OCI-LY3 (cell line): ENCODE data around the gene PTHLH.

Experiments used
- H2AFZ ChIP-seq: fragments of 200-600, 300-600 bp; shearing (Covaris generic); 2 replicates; pipeline ENCODE4 v1.6.0; 2014; ENCODE audit warnings: antibody characterized with exemption, low read depth, low read length
- H3K27ac ChIP-seq: fragments of 200-600, 300-600 bp; sonication (generic); 2 replicates; pipeline ENCODE4 v1.5.1; 2014; ENCODE audit warnings: mild to moderate bottlenecking, low read length, moderate library complexity, mixed read lengths
- H3K27me3 ChIP-seq: fragments of 200-600, 300-600 bp; sonication (generic); 2 replicates; pipeline ENCODE4 v1.6.1; 2014; ENCODE audit warnings: low read depth, low read length, mixed read lengths
- H3K36me3 ChIP-seq: fragments of 200-600, 300-600 bp; sonication (generic); replicated peaks from 2 replicates; pipeline ENCODE3; 2014; ENCODE audit warnings: low read depth, low read length, mixed read lengths
- H3K4me1 ChIP-seq: fragments of 300-600, 200-600 bp; sonication (generic); 2 replicates; pipeline ENCODE4 v1.6.1; 2014; ENCODE audit warnings: low read length, mixed read lengths
- H3K4me2 ChIP-seq: fragments of 200-600, 300-600 bp; sonication (generic); 2 replicates; pipeline ENCODE4 v1.6.1; 2014; ENCODE audit warnings: low read length, mixed read lengths
- H3K4me3 ChIP-seq: fragments of 300-600, 200-600 bp; sonication (generic); 2 replicates; pipeline ENCODE4 v1.5.1; 2014; ENCODE audit warnings: antibody characterized with exemption, mild to moderate bottlenecking, low read length, moderate library complexity
- H3K79me2 ChIP-seq: fragments of 300-600, 200-600 bp; shearing (Covaris generic); 2 replicates; pipeline ENCODE4 v1.6.1; 2014; ENCODE audit warnings: mild to moderate bottlenecking, low read length, mixed read lengths
- H3K9ac ChIP-seq: fragments of 300-600, 200-600 bp; shearing (Covaris generic); 2 replicates; pipeline ENCODE4 v1.6.0; 2014; ENCODE audit warnings: mild to moderate bottlenecking, low read length, moderate library complexity
- H3K9me3 ChIP-seq: fragments of 200-600, 300-600 bp; shearing (Covaris generic); 2 replicates; pipeline ENCODE4 v1.6.1; 2014; ENCODE audit warnings: low read length, mixed read lengths; ENCODE audit not compliant: insufficient read depth
- H4K20me1 ChIP-seq: fragments of 200-600, 300-600 bp; sonication (generic); 2 replicates; pipeline ENCODE4 v1.6.1; 2016; ENCODE audit warnings: low read length, mixed read lengths; ENCODE audit not compliant: insufficient read depth
- CTCF ChIP-seq: fragments of 200-600, 300-600 bp; sonication (generic); IDR thresholded peaks from 2 replicates; pipeline ENCODE4 v1.5.1; 2014; ENCODE audit warnings: antibody characterized with exemption, low read length, low read depth
- EZH2phosphoT487 ChIP-seq: fragments of 200-600 bp; shearing (Covaris generic); IDR thresholded peaks from 2 replicates; pipeline ENCODE4 v1.6.1; 2018; ENCODE audit warnings: antibody characterized with exemption, mixed run types, low read depth

PTHLH gene

GRCh38 chr12:27957366-27957765 is 15.2 kb downstream of the PTHLH start:
- no peak overlapping the region for H3K4me3 ChIP-seq
- H3K36me3 ChIP-seq, result no peaks in the 10 kb centered on the region
- no peak overlapping the region for H3K9ac ChIP-seq
- H3K4me1 ChIP-seq, result no peaks in the 10 kb centered on the region
- H3K79me2 ChIP-seq, result no peaks in the 10 kb centered on the region
- H4K20me1 ChIP-seq, result no peaks in the 10 kb centered on the region
- H3K27ac ChIP-seq, result no peak overlapping the region
- no peak overlapping the region for H3K4me2 ChIP-seq
- TF ChIP-seq CTCF (no peak), EZH2phosphoT487 (no peak)
- H3K9me3 ChIP-seq, result no peaks in the 10 kb centered on the region
- H2AFZ ChIP-seq, result no peak overlapping the region
- no peaks in the 10 kb centered on the region for H3K27me3 ChIP-seq

DNA sequence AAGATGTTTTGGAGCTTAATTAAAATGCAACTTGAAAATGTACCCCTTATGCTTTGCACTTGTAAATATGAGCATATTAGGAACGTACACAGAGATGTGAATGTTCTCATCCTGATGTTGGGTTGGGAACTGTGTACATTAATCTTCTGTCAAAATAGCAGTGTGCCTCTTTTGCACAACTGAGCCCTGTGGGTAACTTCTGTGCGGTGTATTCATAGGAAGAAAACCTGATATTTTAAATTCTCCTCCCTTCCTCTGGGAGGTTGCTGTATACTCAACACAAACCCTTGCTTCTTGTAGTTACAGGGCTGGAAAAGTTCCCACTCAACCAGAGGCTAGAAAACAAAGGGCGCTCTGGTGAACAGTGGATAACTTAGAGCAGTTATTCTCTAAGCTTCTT is 18.7 kb downstream of the PTHLH start:
- no peak overlapping the region for H3K27ac ChIP-seq
- H3K4me2 ChIP-seq, result no peak overlapping the region
- H2AFZ ChIP-seq, result no peak overlapping the region
- H3K79me2 ChIP-seq, result no peaks in the 10 kb centered on the region
- H4K20me1 ChIP-seq, result no peaks in the 10 kb centered on the region
- no peaks in the 10 kb centered on the region for H3K4me1 ChIP-seq
- no peaks in the 10 kb centered on the region for H3K27me3 ChIP-seq
- H3K9ac ChIP-seq, result no peak overlapping the region
- no peaks in the 10 kb centered on the region for H3K9me3 ChIP-seq
- TF ChIP-seq CTCF (no peak), EZH2phosphoT487 (no peak)
- no peaks in the 10 kb centered on the region for H3K36me3 ChIP-seq
- no peak overlapping the region for H3K4me3 ChIP-seq

DNA sequence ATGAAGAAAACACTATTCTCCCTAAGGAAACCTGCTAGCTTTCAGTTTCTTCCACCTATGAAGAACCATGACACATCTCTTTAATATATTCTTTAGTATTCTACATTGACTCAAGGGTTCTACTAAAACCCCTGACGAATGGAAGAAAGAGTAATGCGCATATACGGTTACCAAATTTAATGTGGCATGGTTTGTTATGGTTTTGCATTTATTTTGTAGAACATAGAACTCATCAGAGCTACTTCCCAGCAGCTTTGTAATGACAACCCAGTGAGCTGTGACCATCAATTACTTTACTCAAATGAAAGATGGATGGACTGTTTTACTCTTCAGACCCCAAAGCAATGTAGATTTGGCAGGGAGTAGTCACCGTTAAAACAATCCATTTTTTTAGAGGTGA is 19.2 kb downstream of the PTHLH start:
- TF ChIP-seq CTCF (no peak), EZH2phosphoT487 (no peak)

DNA sequence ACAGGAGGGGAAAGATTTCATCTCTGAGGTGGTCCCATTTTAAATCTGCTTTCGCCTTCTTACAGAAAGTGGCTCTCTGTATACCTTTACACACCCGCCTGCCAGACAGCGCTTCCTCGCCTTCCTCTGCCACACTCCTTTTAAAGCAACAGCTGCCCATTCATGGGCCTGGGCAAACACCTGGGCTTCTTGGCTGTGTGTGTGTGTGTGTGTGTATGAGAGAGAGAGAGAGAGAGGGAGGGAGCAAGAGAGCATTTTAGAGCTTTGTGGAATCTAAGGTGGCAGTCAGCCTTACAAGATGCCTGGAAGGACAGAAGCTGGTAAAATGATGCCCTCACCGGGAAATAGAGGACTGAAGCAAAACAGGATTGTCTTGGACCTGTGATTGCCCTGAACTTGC is 20.0 kb downstream of the PTHLH start:
- Histone ChIP-seq H3K79me2 (no peaks in the 10 kb centered on the region), H3K36me3 (no peaks in the 10 kb centered on the region), H3K4me3 (no peak overlapping the region), H2AFZ (no peak overlapping the region), H3K27ac (no peak overlapping the region), H3K4me2 (no peak overlapping the region), H3K9me3 (no peaks in the 10 kb centered on the region), H4K20me1 (no peaks in the 10 kb centered on the region), H3K4me1 (no peaks in the 10 kb centered on the region), H3K27me3 (no peaks in the 10 kb centered on the region), H3K9ac (no peak overlapping the region)
- TF ChIP-seq CTCF (no peak), EZH2phosphoT487 (no peak)

More for the DNA sequence above, 19.2 kb downstream of the PTHLH start:
- no peaks in the 10 kb centered on the region for H3K27me3 ChIP-seq
- no peak overlapping the region for H3K4me3 ChIP-seq
- no peaks in the 10 kb centered on the region for H3K9me3 ChIP-seq
- H3K27ac ChIP-seq, result no peak overlapping the region
- no peaks in the 10 kb centered on the region for H3K4me1 ChIP-seq
- no peaks in the 10 kb centered on the region for H3K79me2 ChIP-seq
- no peak overlapping the region for H3K4me2 ChIP-seq
- no peak overlapping the region for H3K9ac ChIP-seq
- no peak overlapping the region for H2AFZ ChIP-seq
- no peaks in the 10 kb centered on the region for H4K20me1 ChIP-seq
- no peaks in the 10 kb centered on the region for H3K36me3 ChIP-seq
